Endothelial cell of umbilical vein (primary cell): ENCODE data around the gene CCR5AS.

Source experiments
- BruUV-seq: library from RNA; stranded (reverse); fragments of 400-500 nt; replicated peaks from 2 replicates; lab custom pipeline; 2021; lab: Mats Ljungman, UMichigan
- CTCF ChIA-PET: fragments of 300-600, 350-600 bp; sonication (Branson Sonifier 250); formaldehyde crosslinking; loops from one replicate; lab custom pipeline; 2021; ENCODE audit warnings: antibody characterized with exemption, inconsistent platforms; lab: Charles Lee
- POLR2A ChIA-PET: fragments of 300-600, 350-600 bp; sonication (Branson Sonifier 250); formaldehyde crosslinking; loops from one replicate; lab custom pipeline; 2021; ENCODE audit warnings: antibody characterized with exemption, inconsistent platforms; lab: Charles Lee
- DNase-seq: peaks from one replicate; pipeline ENCODE4 v3.0.0-alpha.2; 2011; ENCODE audit warnings: low read depth, low spot score
- FAIRE-seq: peaks from 2 replicates; lab custom pipeline; 2011; peaks lifted over from hg19 to GRCh38; lab: Jason Lieb, UNC
- H2AFZ ChIP-seq: 2 replicates; pipeline ENCODE4 v1.6.0; 2012; ENCODE audit warnings: low read depth, low read length, control low read depth, inconsistent platforms
- H3K27ac ChIP-seq: 2 replicates; pipeline ENCODE4 v1.5.1; 2011; ENCODE audit warnings: low read depth, mild to moderate bottlenecking, control low read depth, low read length, moderate library complexity; ENCODE audit not compliant: insufficient read depth
- H3K27me3 ChIP-seq, 2 experiments: 2 replicates each; pipeline versions ENCODE4 v1.6.0 to v1.6.1; 2011; ENCODE audit warnings: low read length in 2 of 2, mixed read lengths in 1 of 2; ENCODE audit not compliant: control insufficient read depth in 2 of 2, insufficient read depth in 2 of 2
- H3K36me3 ChIP-seq, 2 experiments: 2 replicates in 1 of 2; 3 replicates in 1 of 2; pipeline ENCODE4 v1.5.1; 2011; ENCODE audit warnings: low read length in 2 of 2, mild to moderate bottlenecking in 1 of 2, moderate library complexity in 1 of 2; ENCODE audit not compliant: control insufficient read depth in 2 of 2, insufficient read depth in 2 of 2; ENCODE audit errors: extremely low read depth in 1 of 2
- H3K4me1 ChIP-seq: 3 replicates; pipeline ENCODE4 v1.5.1; 2011; ENCODE audit warnings: mild to moderate bottlenecking, low read length; ENCODE audit not compliant: control insufficient read depth, insufficient read depth; ENCODE audit errors: extremely low read depth
- H3K4me2 ChIP-seq: 2 replicates; pipeline ENCODE4 v1.6.1; 2011; ENCODE audit warnings: low read length, control low read depth, mixed read lengths; ENCODE audit not compliant: insufficient read depth
- H3K4me3 ChIP-seq, 3 experiments: fragments of 200-600 bp in 1 of 3; sonication (generic), shearing (Covaris generic) in 1 of 3; replicated peaks in 1 of 3; 2 replicates each; pipeline ENCODE4 v1.5.1; 2011 to 2016; ENCODE audit warnings: control low read depth in 3 of 3, low read length in 3 of 3, mild to moderate bottlenecking in 2 of 3, inconsistent platforms in 1 of 3, low read depth in 1 of 3, moderate library complexity in 1 of 3; ENCODE audit not compliant: insufficient read depth in 1 of 3
- H3K79me2 ChIP-seq: 2 replicates; pipeline ENCODE4 v1.6.0; 2012; ENCODE audit warnings: low read length, inconsistent platforms; ENCODE audit not compliant: control insufficient read depth, insufficient read depth
- H3K9ac ChIP-seq: replicated peaks from 2 replicates; pipeline ENCODE3; 2011; ENCODE audit warnings: low read length, control low read depth; ENCODE audit not compliant: insufficient read depth; ENCODE audit errors: extremely low read depth
- H3K9me1 ChIP-seq: replicated peaks from 3 replicates; pipeline ENCODE4 v1.6.0; 2011; ENCODE audit warnings: mild to moderate bottlenecking, low read length; ENCODE audit not compliant: control insufficient read depth, insufficient read depth; ENCODE audit errors: extremely low read depth
- H3K9me3 ChIP-seq: replicated peaks from 2 replicates; pipeline ENCODE4 v1.5.1; 2012; ENCODE audit warnings: low read length, inconsistent platforms; ENCODE audit not compliant: control insufficient read depth, insufficient read depth
- H4K20me1 ChIP-seq: replicated peaks from 2 replicates; pipeline ENCODE3; 2011; ENCODE audit warnings: mild to moderate bottlenecking, low read length; ENCODE audit not compliant: control insufficient read depth, insufficient read depth; ENCODE audit errors: extremely low read depth
- CTCF ChIP-seq, 2 donors: IDR thresholded peaks; 1 replicate in 1 of 2; 2 replicates in 1 of 2; pipeline ENCODE4 v1.5.1; 2011; ENCODE audit warnings: low read length in 2 of 2, mild to moderate bottlenecking in 2 of 2, moderate library complexity in 2 of 2, control low read depth in 1 of 2, inconsistent platforms in 1 of 2, low read depth in 1 of 2; ENCODE audit not compliant: insufficient read depth in 1 of 2; ENCODE audit errors: extremely low read depth in 1 of 2
- EZH2 ChIP-seq: IDR thresholded peaks from 2 replicates; pipeline ENCODE4 v1.6.1; 2012; ENCODE audit warnings: borderline replicate concordance, low read depth, mild to moderate bottlenecking, moderate library complexity, low read length, inconsistent platforms; ENCODE audit not compliant: severe bottlenecking
- FOS ChIP-seq: IDR thresholded peaks from 2 replicates; pipeline ENCODE4 v1.6.1; 2011; ENCODE audit warnings: mild to moderate bottlenecking, low read length, moderate library complexity, borderline replicate concordance; ENCODE audit not compliant: insufficient read depth
- GATA2 ChIP-seq: IDR thresholded peaks from 2 replicates; pipeline ENCODE4 v1.7.0; 2011; ENCODE audit warnings: low read depth, mild to moderate bottlenecking, moderate library complexity, mixed read lengths, low read length; ENCODE audit not compliant: insufficient read length, insufficient read depth
- JUN ChIP-seq: IDR thresholded peaks from 2 replicates; pipeline ENCODE4 v1.6.1; 2011; ENCODE audit warnings: borderline replicate concordance, low read depth; ENCODE audit not compliant: insufficient read length, insufficient read depth
- MAX ChIP-seq: IDR thresholded peaks from 2 replicates; pipeline ENCODE4 v1.6.1; 2011; ENCODE audit not compliant: insufficient read depth, insufficient read length
- MYC ChIP-seq: IDR thresholded peaks from one replicate; pipeline ENCODE4 v1.6.1; 2011; ENCODE audit warnings: mild to moderate bottlenecking, low read depth, low read length
- POLR2A ChIP-seq: IDR thresholded peaks from 2 replicates; pipeline ENCODE4 v1.6.1; 2012; ENCODE audit warnings: low read depth, mild to moderate bottlenecking, control low read depth, low read length
- POLR2AphosphoS5 ChIP-seq: IDR thresholded peaks from 2 replicates; pipeline ENCODE4 v1.6.1; 2012; ENCODE audit warnings: low read depth, mild to moderate bottlenecking, control low read depth, low read length, moderate library complexity; ENCODE audit not compliant: insufficient read depth
- dilution Hi-C: fragments of 300-500 bp; cut with MboI; formaldehyde crosslinking; loops from one replicate; pipeline ENCODE4 v1.15.0; 2019; ENCODE audit warnings: low sequenced_read_pairs; ENCODE audit not compliant: extremely low pct_ligation_motif_present
- intact Hi-C: fragments of 100-400 bp; cut with micrococcal nuclease; formaldehyde crosslinking; loops from one replicate; pipeline ENCODE4 v1.10.0; 2022

CCR5AS gene

GRCh38 chr3:46318207-46318927 is 88.5 kb downstream of the CCR5AS start:
- H2AFZ ChIP-seq: no peak overlapping the region
- BruUV-seq: no TSS peak
- H3K4me1 ChIP-seq: no peaks in the 10 kb centered on the region
- no peak overlapping the region for H3K4me2 ChIP-seq
- no peak overlapping the region for H3K4me3 ChIP-seq
- no peak overlapping the region for H3K27ac ChIP-seq
- H3K27me3 ChIP-seq: peaks cover 0 to 2% of the 10 kb centered on the region in 2 experiments
- no peak for FAIRE-seq
- no peak overlapping the region for H3K9ac ChIP-seq
- H4K20me1 ChIP-seq: no peaks in the 10 kb centered on the region
- dilution Hi-C loops (no loop called here), intact Hi-C loops (no loop called here)
- no peaks in the 10 kb centered on the region for H3K79me2 ChIP-seq
- H3K36me3 ChIP-seq: no peaks in the 10 kb centered on the region
- no peak for TF ChIP-seq FOS
- no peak for TF ChIP-seq CTCF (IDR thresholded peaks at IDR 0.05; ENCODE audit: extremely low read depth in 1 of 2, insufficient read depth in 1 of 2, low read depth in 1 of 2, low read length in 2 of 2)
- TF ChIP-seq JUN: no peak
- no peak for TF ChIP-seq MYC
- TF ChIP-seq POLR2AphosphoS5: no peak
- TF ChIP-seq GATA2: no peak
- TF ChIP-seq POLR2A: no peak
- TF ChIP-seq MAX: no peak
- TF ChIP-seq EZH2: no peak
- DNase-seq: no peak
- H3K9me1 ChIP-seq: no peaks in the 10 kb centered on the region
- H3K9me3 ChIP-seq: no peaks in the 10 kb centered on the region
- POLR2A ChIA-PET: no interaction called here
- CTCF ChIA-PET: no interaction called here
